Adrenal gland (tissue), 12 donors: ENCODE data around the gene PTPRC. TPM values are rescaled to one million over a fixed set of nuclear protein-coding genes. Genes with fewer than 3 reads are reported as not detected.

Experiments
- DNase-seq, 7 donors: peaks; one replicate each; pipeline ENCODE4 v3.0.0-alpha.2; 2019 to 2020
- H3K27ac ChIP-seq, 5 donors: fragments of 200-600 bp; sonication (generic) in 4 of 5; 1 replicate in 3 of 5; 2 replicates in 2 of 5; pipeline versions ENCODE4 v1.5.1 to v1.8.0; 2016 to 2020; ENCODE audit warnings: mild to moderate bottlenecking in 1 of 5
- H3K27me3 ChIP-seq: fragments of 200-600 bp; 2 replicates; pipeline ENCODE4 v1.8.0; 2021
- H3K36me3 ChIP-seq, 2 donors: fragments of 200-600 bp; replicated peaks in 1 of 2; 1 replicate in 1 of 2; 2 replicates in 1 of 2; pipeline versions ENCODE4 v1.5.1 to v1.8.0; 2018 to 2022
- H3K4me1 ChIP-seq, 2 donors: fragments of 200-600 bp; replicated peaks in 1 of 2; 1 replicate in 1 of 2; 2 replicates in 1 of 2; pipeline versions ENCODE4 v1.5.1 to v1.8.0; 2018 to 2021
- H3K4me3 ChIP-seq, 4 donors: fragments of 200-600 bp; sonication (generic) in 3 of 4; one replicate each; pipeline ENCODE4 v1.5.1; 2016 to 2018
- H3K9me3 ChIP-seq, 3 donors: fragments of 200-600 bp; sonication (generic) in 1 of 3; replicated peaks in 1 of 3; 1 replicate in 2 of 3; 2 replicates in 1 of 3; pipeline versions ENCODE4 v1.5.1 to v1.8.0; 2016 to 2021
- POLR2A ChIP-seq, 2 donors: fragments of 450-650 bp; IDR thresholded peaks; one replicate each; pipeline ENCODE4 v1.6.1; 2017; ENCODE audit warnings: antibody characterized with exemption in 2 of 2, mild to moderate bottlenecking in 2 of 2, moderate library complexity in 1 of 2
- WGBS, 4 donors: extraction: QIAGEN DNeasy Blood & Tissue Kit in 2 of 4; methylation state at CpG; one replicate each; pipeline versions ENCODE4 v1.1.5 to v1.1.7; 2013 to 2017; 5-methylcytosine and 5-hydroxymethylcytosine counted together
- intact Hi-C, 2 donors: fragments of 100-400 bp; cut with DNase I; formaldehyde crosslinking; loops; one replicate each; pipeline versions ENCODE4 v1.14.1 to v1.15.0; 2022 to 2023
- polyA plus RNA-seq, 3 donors: library from polyadenylated mRNA; stranded (reverse); fragments of 200-250 nt in 2 of 3; fragments of 350-450 nt in 1 of 3; fragmentation: Illumina TruSeq in 1 of 3; extraction: RNeasy Lipid Tissue Mini Kit (QIAGEN cat#74804) in 1 of 3; gene quantifications; one replicate each; pipeline ENCODE4 v1.2.3, GENCODE V29; 2013 to 2014
- total RNA-seq, 9 donors: library from RNA; depleted of rRNA in 4 of 9; stranded (reverse); fragments of >200 nt in 4 of 9; fragments of 120-200 nt in 1 of 9; fragmentation: NEBNext Ultra II Directional in 1 of 9; extraction: Animal tissue kit (Norgen Biotek cat#: 25700) in 1 of 9; gene quantifications; one replicate each; pipeline versions ENCODE4 v1.1.0 to v1.2.4, GENCODE V29; 2013 to 2023
- TF ChIP-seq, protein P1 (sequence below), 6 experiments: fragments of 450-650 bp in 4 of 6; fragments of 200-600 bp in 2 of 6; sonication (generic) in 1 of 6; IDR thresholded peaks; 1 replicate in 5 of 6; 2 replicates in 1 of 6; pipeline versions ENCODE4 v1.5.1 to v1.8.0; 2016 to 2021; ENCODE audit warnings: antibody characterized with exemption in 6 of 6, mild to moderate bottlenecking in 2 of 6, moderate library complexity in 1 of 6
- donor health status: healthy with polysubstance abuse.
- donor health status: Bipolar disorder and iron deficiency.
- donor health status: DM: yes; HTN: yes; CAD: no.
- donor health status: DM: no; HTN: no; CAD: no.
- donor health status: DM: no; HTN: no; CAD: no.
- donor health status: DM: yes; HTN: yes; CAD: no.

Gene PTPRC
- total and polyA plus RNA-seq, 12 donors, result 2.5 to 33.0 (median 15.2) TPM

DNA sequence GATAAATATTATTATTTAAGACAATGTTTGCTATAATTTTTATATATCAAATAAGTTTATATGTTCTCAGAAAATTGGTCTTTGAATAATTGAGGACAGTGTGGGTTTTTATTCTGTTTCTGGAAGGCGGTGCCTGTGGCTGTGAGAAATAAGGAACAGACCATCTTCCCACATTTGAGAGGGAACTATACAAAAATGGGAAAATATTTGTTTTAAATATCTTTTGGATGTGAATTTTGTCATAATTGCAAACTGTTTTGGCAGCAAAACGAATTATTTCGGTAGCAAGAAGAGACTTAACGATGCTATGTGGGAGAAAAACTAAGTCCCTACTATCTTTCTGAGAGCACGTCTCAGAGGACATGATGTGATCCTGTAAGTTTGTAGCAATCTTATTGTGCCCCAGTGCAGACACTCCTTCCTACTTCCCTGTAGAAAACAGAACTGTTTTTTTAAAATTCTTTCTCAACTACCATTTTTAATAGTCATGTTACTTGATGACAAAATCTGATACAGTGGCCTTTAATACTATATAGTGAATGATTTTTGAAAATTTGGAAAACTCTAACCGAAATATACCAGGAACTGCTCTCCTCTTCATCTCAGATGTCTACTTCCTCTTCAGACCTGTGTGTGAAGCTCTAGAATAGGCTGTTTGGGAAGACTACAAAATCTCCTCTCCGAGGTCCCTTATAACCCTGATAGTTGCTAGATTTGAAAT is 25.4 kb downstream of the PTPRC start:
- no peaks in the 10 kb centered on the region for H3K4me1 ChIP-seq
- 63 to 67% (median 64%) methylated on average over 7 of the region's 7 CpGs for WGBS, 4 donors
- intact Hi-C loops, result no loop called here

DNA sequence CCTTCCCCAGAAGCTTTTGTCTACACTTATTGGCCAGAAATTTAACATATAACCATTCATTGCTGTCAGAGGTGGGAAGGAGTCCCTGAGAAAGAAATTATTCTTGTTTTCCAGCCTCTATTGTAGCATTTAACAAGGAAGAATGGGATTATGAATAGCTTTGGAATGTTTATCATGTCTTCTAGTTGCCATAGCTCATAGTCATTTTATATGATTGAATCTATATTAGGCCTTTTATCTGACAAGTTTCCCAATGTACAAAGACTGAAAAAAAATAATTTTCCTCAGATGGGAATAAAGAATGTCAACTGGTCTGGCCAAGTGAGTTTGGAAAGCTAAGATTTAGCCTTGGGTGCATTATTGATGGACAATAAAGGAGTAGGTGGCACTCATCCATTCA is 28.3 kb downstream of the PTPRC start:
- H3K27me3 ChIP-seq, result no peaks in the 10 kb centered on the region
- no peak overlapping the region for H3K4me3 ChIP-seq
- no peak for DNase-seq
- no peak overlapping the region for H3K27ac ChIP-seq
- no peaks in the 10 kb centered on the region for H3K36me3 ChIP-seq
- no peaks in the 10 kb centered on the region for H3K9me3 ChIP-seq
- H3K4me1 ChIP-seq, result no peaks in the 10 kb centered on the region
- TF ChIP-seq, protein P1, sequence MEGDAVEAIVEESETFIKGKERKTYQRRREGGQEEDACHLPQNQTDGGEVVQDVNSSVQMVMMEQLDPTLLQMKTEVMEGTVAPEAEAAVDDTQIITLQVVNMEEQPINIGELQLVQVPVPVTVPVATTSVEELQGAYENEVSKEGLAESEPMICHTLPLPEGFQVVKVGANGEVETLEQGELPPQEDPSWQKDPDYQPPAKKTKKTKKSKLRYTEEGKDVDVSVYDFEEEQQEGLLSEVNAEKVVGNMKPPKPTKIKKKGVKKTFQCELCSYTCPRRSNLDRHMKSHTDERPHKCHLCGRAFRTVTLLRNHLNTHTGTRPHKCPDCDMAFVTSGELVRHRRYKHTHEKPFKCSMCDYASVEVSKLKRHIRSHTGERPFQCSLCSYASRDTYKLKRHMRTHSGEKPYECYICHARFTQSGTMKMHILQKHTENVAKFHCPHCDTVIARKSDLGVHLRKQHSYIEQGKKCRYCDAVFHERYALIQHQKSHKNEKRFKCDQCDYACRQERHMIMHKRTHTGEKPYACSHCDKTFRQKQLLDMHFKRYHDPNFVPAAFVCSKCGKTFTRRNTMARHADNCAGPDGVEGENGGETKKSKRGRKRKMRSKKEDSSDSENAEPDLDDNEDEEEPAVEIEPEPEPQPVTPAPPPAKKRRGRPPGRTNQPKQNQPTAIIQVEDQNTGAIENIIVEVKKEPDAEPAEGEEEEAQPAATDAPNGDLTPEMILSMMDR (IDR thresholded peaks at IDR 0.05), result no peak
- no peak for TF ChIP-seq POLR2A (IDR thresholded peaks at IDR 0.05)
- intact Hi-C loops, result no loop called here

More for the DNA sequence above, 25.4 kb downstream of the PTPRC start:
- Histone ChIP-seq H3K27ac (peak overlapping the region in 3 of 5 donors; percentile 26 to 46 (median 40)), H3K9me3 (no peaks in the 10 kb centered on the region), H3K4me3 (no peak overlapping the region), H3K27me3 (no peaks in the 10 kb centered on the region), H3K36me3 (no peaks in the 10 kb centered on the region)
- no peak for DNase-seq
- TF ChIP-seq, protein P1 (IDR thresholded peaks at IDR 0.05), result no peak
- TF ChIP-seq POLR2A (IDR thresholded peaks at IDR 0.05), result no peak

DNA sequence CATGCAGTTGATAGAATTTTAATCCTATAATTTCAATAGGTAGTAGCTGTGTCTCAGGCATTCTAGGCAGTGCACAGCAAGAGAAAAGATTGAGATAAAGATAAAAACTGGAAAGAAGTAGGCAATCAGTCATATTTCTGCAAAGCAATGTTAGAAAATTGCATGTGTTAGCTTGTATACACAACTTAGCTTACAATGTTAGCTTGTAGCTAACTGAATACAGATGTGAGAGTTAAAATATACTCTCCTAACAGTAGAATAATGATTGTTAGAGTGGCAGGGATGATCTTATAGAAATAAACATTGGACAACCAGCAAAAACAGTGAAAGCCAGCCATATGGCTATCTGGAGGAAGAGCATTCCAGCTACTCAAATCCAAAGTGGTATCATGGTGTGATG is 29.0 kb downstream of the PTPRC start:
- TF ChIP-seq, protein P1 (IDR thresholded peaks at IDR 0.05), result no peak
- no peak for TF ChIP-seq POLR2A (IDR thresholded peaks at IDR 0.05)
- Histone ChIP-seq H3K4me3 (no peak overlapping the region), H3K36me3 (no peaks in the 10 kb centered on the region), H3K9me3 (no peaks in the 10 kb centered on the region), H3K4me1 (no peaks in the 10 kb centered on the region), H3K27me3 (no peaks in the 10 kb centered on the region), H3K27ac (no peak overlapping the region)
- intact Hi-C loops, result no loop called here
- DNase-seq, result no peak

DNA sequence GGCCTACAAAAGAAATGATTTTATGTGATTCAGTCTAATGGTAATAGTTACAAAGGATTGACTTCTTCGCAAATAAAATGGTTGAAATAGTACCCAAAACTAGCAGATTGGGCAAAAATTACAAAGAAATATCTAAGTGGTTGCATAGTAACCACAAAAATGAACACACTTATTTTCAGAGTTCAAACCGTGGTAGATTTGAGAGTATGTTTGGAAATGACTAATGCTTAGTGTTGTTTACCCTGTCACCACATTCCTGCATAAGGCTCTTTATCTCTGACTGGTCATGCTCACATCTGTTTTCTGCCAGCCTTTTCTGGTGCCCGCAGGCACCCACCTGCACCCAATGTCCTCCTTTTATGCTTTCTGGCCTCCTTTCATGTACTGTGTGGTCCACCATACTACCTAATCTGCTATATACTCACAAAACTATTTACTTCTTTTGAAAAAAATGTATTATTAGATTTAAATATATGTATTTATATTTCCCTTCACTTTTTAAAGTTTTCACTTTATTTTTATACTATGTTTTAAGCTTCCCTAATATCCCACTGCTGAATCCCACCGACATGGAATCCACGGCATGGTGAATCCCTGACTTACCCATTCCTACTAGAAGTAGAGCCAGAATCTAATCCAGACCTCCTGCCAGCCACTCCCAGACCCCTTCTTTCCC is 30.3 kb downstream of the PTPRC start:
- Histone ChIP-seq H3K4me1 (no peaks in the 10 kb centered on the region), H3K36me3 (no peaks in the 10 kb centered on the region), H3K9me3 (no peaks in the 10 kb centered on the region), H3K27me3 (no peaks in the 10 kb centered on the region), H3K27ac (no peak overlapping the region), H3K4me3 (no peak overlapping the region)
- intact Hi-C loops, result no loop called here
- 72 to 79% (median 74%) methylated on average over 5 of the region's 5 CpGs for WGBS, 4 donors
- TF ChIP-seq, protein P1 (IDR thresholded peaks at IDR 0.05), result no peak
- no peak for TF ChIP-seq POLR2A (IDR thresholded peaks at IDR 0.05)
- no peak for DNase-seq
